ENCODE measurements around the gene NIPAL3.
A peak's percentile ranks its signal among the peaks of the same experiment; 100 is the strongest.

Gene NIPAL3

DNA sequence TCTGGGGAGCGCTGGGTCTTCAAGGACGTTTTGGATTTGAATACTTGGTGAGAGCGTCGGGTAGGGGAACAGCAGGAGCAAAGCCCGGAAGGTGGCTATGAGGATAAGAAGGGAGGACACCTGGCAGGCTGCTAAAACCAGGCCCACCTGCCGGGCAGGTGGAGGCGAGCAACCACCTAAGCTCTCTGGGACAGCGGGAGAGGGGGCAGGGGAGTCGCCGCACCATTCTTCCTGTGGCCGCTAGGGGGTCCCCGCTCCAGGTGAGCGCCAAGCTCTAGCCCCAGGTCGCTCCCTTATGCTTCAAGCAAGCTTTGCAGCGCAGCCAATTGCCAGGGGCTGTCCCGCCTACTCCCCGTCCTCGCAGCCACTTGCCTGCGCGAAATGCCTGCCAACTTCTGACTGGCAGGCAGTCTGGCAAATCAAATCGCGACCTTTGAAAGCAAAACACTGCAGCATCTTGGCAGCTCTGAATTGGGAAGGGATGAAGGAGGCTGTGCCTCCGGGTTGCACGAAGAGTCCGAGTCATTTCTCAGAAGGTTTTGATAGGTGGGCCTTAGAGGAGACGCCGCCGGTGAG lies at the start of gene NIPAL3:
Gene NIPAL3, plus strand, starts transcription at position 469 of the 576 bp plus-strand sequence. CDS start 3,746 bp downstream, outside the sequence.
- peak; percentile 93 for DNase-seq (ENCODE audit: low read depth, low spot score)

DNA sequence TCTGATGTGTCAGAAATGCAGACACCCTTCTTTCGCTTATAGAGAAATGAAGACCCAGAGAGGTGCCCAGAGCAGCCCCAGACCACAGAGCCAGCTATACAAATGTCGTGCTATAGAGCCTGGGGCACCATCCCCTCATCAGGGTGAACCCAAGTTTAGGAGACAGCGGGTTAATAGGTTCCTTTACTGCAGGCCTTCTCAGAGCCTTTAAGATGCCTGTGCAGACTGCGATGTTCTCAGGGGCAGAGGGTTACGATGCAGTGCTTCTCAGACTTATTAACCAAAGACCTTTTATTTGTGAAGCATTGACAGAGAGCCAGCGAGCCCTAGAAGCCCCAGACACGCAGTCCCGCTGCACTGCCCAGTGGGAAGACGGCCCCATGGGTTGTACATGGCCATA lies 48.9 kb upstream of the NIPAL3 start:
- no peak for DNase-seq (ENCODE audit: low read depth, low spot score)

DNA sequence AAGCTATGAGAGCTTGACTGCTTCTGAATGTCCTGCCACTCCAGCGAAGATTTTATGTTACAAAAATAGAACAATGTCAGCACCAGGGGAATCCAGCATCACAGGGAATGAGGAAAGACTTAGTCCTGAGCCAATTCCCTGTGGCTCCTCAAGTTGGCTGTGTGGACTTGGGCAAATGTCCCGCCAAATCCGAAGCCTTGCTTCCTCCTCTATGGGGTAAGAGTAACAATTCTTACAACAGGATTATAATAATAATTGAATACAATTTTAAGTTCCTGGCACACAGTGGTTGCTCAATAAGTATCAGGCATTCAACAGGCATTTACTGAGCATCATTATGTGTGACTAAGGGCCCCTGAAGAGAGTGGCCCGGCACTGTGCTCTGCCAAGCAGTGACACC lies 46.4 kb upstream of the NIPAL3 start:
- no peak for DNase-seq (ENCODE audit: low read depth, low spot score)

DNA sequence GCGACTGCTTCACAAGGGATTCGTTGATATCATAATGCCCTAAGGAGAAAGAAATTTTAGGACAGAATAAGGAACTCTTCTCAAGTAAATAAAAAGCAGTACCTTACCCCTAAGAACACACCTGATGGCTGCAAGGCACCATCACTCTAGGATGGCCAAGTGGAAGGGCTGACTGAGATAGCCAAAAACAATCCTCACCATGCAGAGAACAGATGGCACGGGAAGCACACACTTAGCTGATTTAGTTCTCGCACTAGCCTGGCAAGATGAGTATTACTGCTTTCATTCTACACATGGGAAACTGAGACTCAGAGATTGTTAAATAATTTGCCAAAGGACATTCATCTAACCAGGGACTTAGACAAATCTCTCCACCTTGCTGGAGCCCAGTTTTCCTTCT lies 45.8 kb upstream of the NIPAL3 start:
- DNase-seq (ENCODE audit: low read depth, low spot score) = no peak

DNA sequence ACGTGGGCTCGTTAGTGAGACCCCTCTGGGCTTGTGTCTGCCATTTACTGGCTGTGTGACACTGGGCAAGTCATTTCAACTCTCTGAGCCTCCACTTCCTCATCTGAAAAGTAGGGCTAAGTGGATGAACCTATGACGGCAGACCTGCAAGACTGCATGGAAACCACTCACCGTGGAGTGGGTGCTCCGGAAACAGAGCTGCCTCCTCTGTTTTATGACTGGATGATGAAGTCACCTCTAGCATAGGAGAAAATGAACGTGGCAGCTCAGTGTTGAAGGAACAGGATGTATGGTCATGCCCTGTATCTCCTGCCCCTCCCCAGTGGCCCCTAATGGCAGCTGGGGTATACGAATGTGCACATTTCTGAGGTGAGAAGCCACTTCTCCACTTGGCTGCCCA lies 42.6 kb upstream of the NIPAL3 start:
- DNase-seq (ENCODE audit: low read depth, low spot score) = no peak

DNA sequence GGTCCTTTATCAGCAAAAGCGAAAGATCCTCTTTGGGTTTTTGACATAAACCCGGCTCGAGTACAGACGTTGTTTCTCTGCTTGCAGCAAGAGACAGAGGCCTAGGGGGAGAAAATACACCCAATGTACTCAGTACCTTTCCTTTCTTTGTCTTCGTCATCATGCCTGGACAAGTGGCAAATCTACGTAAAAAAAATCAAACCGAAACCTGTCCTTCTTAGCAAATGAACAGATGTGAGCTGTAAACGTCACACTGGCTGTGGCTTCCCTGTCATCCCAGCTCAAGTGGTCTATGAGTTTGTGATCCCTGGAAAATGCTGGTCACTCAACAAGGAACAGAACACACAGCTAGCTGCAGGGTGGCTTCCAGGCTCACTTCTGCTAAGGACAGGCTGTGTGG lies 41.9 kb upstream of the NIPAL3 start:
- no peak for DNase-seq (ENCODE audit: low read depth, low spot score)

DNA sequence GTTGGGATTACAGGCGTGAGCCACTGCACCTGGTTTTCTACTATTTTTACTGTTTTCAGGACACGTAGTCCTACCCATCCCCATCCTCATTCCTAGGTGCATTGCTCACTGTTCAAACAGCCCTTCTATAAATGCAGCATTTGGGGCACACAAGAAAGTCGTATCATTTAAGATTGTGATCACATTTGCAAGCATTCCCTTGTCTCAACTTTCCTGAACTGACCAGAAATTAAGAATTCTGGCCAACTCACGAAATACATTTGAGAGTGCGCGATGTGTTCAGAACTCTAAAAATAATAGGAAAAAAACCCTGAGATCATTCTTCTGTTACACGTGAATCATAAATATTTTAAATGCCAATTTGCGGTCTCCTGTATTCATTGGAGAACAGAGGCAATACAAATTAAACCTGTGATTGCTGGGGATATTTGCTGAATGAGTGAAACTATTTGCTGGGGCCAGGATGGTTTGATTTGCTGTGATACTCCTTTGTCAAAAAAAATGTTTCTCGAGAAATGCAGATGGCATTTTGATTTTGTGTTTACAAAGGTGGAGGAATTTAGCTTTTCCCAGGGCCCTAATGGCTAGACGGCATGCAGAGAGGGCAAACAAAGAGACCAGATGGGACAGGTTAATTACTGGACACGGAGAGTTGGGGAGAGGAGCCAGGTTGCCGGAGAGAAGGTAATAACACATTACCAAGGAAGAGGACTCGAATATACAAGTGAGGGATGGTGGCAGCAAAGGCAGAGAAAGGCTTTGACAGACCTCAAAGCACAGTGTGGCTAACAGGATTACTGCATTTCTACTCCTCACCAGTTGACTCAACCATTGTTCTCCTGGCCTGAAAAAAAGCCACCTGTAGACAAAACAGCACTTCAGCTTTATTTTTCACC lies 40.5 kb upstream of the NIPAL3 start:
- DNase-seq (ENCODE audit: low read depth, low spot score) = no peak

DNA sequence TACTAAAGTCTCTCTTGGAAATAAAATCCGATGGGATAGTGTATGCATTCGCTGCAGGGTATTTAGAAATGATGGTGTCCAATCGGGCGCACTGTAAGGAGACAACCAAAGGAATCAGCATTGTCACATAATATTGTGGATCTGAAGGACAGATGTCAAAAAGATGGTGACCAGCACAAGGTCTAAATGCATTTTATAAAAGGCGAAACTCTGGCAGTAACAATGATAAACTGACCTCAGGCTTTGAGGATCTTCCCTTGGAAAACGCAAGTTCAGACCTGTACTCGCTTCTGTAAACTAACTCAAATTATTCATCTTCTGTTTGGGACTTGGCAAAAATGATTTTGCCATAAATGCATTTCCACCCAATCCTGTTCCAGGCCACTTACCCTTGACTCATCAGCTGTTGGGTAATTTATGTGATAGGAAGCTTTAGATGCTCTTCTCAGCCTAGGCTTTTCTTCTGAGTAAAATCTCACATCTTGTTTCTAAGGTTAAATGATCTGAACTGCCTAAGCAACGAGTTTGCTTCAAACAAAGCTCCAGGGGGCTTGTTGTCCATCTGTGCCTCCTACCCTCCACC lies 35.8 kb upstream of the NIPAL3 start:
- no peak for DNase-seq (ENCODE audit: low read depth, low spot score)

DNA sequence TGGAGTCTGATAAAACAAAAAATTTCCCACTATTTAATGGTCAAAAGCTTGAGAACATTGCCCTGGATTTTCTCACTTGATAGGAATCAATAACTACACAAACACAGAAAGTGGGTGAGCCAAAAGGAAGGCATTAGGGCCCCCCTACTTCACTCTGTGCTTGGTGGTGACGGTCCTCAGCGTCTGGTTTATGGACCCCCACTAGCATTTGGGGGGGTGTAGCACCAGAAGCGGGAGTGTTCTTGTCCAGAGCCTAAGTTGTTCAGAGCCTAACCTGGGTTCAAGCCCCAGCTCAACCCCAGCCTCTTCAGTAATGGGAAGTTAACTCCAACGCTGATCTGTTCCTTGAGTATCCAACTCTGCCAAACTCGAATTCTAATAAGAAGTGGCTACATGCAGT lies 35.1 kb upstream of the NIPAL3 start:
- DNase-seq (ENCODE audit: low read depth, low spot score) = no peak

DNA sequence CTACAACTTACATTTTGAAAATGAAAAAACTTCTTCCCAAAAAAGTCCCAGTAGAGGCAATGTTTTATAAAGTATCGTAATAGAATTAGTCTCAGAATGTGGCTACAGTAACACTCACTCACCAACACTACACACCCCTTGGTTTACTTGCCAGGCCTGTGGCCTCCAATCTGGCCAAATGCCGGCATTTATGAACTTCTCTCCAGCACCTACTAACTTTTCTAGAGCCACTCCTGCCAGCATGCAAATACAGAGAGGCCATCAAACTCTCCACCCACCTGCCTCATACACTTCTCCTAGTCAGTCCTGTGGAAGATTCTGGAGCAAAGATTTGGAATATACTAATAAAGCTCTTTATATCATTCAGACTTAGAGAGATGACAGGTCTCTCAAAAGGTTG lies 34.3 kb upstream of the NIPAL3 start:
- DNase-seq (ENCODE audit: low read depth, low spot score) = no peak

DNA sequence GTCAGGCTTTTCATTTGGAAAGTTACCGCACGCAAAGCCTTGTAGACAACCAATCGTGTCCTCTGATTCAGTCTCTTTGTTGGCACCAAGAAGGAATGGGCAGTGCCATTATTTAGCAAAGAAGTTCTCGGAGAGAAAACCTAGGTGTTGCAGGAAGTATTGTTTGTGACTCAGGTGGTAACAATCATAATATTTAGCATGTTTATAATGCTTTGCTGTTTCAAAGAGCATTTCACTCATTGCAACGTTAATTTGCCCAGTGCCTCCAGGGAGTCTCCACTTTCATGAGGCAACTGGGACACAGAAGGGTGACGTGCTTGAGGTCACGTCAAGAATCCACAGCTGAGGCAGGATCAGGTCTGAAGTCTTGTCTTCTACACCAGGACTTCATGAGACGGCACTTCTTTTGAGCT lies 33.4 kb upstream of the NIPAL3 start:
- no peak for DNase-seq (ENCODE audit: low read depth, low spot score)

DNA sequence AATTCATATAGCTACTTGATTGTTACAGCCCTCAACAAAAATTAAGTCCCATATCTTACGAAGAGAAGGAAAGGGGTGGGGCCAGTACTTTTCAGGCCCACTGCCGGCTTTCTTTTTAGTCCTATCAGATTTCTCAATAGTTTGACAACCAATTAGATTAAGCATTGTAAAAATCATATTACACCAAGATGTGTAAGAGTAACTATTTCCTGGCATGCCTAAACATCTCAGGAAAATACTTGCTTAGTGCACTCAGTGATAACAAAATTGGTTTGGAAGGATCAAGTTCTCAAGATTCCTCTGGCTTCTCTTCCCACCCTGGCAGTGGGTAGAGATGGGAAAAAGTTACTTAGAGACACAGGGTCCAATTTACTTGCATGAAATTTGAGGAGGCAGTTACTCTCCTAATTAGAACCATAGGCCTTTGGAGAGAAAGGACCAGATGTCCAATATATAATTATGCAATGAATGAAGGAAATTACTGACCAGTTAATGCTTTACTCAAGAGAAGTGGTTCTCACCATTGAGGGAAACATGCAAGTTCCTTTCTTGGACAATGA lies 32.1 kb upstream of the NIPAL3 start:
- no peak for DNase-seq (ENCODE audit: low read depth, low spot score)

DNA sequence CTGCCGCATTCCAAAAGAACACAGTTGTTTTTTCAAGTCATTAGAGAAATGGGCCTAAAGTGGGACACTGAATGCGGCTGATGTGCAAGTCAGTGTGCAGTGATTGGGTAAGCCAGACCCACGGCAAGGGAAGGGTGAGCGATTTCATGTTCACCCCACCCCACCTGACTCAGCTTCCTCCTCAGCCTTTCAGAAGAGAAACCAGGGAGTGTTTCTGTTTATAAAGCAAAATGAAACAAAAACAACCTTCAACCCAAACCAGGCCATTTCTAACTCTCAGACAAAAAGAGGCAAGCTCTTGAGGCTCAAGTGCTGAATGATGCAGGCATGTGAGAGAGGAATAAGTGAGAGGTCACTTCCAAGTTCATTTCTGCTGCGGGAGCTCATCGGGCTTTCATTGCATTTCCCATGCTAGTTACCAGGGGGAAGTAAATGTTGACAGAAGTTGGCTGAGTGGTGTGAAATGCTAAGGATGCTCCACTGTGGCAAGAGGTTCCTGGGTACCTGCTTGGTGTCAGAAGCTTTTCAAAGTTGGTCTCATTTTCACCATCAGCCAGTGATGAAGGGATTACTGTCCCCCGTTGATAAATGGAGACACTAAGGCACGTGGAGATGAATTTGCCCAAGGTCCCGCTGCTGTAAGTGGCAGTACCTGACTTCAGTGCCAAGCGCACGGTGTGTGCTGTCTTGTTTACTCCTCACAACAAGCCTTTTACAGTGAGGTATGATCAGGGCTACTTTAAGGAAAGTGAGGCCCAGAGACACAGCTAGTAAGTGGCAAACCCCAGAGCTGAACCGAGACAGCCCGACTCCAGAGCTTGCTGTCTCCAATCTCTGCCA lies 31.1 kb upstream of the NIPAL3 start:
- DNase-seq (ENCODE audit: low read depth, low spot score) = no peak

DNA sequence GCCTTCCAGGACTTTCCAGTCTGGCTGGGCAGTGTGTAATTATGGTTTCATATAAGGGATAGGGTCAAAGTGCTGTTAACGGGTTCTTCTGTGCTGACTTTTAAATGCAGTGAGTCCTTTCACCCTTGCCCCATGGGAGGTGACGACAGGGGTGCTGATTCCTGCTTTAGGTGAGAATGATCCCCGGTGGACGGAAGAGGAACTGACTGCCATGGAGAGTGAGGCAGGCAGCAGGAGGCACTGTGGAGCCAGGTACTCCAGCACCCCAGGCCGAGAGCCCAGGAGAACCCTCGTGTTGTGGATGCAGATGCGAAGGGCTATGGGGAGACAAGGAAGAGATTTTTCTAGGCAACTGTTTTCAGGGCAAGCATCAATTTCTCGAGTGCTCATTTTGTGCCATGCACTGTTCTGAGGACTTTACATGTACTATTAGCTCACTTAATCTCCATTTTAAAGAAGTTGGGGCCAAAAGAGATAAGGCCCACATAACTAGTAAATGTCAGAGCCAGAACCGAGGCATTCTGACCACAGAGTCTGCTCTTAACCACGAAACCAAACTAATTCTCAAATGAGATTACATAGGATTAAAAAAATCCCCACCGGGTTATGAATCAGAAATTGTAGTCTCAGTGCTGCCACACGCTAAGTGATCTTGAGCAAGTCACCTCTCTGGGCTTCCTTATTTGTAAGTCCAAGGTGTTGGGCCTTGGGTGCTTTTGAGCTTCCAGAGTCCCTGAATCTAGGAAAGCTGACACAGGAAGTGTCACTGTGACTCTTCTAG lies 30.3 kb upstream of the NIPAL3 start:
- no peak for DNase-seq (ENCODE audit: low read depth, low spot score)

DNA sequence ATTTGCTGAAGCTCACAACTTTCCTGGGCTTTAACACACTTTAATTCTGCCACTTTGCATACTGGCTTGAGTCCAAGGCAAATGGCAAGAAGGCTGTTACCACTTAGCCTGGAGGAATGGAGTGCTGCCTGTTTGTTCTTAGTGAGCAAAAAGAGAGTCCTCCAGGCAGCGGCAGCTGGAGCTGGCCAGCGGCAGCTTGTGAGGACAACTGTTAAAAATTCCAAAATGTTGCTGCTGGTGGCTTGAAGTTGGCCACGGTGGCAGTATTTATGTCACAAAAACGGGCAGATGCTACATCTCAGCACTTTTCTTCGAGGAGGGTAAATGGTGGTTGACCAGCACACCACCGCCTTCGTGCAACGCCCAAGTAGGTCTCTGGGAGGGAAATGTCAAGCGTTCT lies 29.4 kb upstream of the NIPAL3 start:
- DNase-seq (ENCODE audit: low read depth, low spot score) = no peak

DNA sequence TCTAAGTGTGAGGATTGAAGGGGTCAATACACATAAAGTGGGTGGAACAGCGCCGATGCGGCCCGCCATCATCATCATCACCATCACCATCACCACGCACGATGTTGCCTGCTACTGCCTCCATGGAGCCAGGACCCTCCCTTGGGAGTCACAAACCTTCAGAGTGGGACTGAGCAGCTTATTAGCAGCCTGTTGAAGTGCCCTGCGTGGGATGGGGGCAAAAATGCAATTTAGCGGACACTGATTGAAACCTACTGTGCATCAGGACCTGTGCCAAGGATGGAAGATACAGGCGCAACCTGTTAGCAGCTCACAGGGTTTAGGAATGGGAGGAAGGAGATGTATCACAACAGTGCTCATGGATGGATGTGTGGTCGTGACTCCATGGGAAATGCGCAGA lies 28.7 kb upstream of the NIPAL3 start:
- no peak for DNase-seq (ENCODE audit: low read depth, low spot score)

DNA sequence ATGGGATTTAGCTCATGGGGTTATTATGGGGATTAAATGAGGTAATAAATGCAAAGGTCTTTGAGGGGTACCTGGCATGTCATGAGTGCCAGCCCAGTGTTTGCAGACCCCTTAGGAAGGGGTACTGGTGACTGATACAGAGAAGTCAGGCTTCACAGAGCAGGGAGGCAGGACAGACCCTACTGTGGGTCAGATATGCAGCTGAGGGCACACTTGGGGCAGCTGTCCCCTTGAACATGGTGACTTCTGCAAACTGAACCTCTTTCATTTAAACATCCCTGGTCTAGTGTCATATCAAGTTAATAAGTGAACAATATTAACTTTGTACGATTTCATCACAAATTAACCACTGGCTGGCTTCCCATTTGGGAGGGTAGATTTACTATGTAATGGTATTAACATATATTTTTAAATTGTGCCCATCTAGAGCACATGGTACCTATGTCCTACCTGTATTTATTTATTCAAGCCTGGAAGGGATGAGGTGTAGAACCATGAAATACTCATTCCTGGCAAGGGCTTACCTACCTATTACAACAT lies 27.9 kb upstream of the NIPAL3 start:
- DNase-seq (ENCODE audit: low read depth, low spot score) = no peak

DNA sequence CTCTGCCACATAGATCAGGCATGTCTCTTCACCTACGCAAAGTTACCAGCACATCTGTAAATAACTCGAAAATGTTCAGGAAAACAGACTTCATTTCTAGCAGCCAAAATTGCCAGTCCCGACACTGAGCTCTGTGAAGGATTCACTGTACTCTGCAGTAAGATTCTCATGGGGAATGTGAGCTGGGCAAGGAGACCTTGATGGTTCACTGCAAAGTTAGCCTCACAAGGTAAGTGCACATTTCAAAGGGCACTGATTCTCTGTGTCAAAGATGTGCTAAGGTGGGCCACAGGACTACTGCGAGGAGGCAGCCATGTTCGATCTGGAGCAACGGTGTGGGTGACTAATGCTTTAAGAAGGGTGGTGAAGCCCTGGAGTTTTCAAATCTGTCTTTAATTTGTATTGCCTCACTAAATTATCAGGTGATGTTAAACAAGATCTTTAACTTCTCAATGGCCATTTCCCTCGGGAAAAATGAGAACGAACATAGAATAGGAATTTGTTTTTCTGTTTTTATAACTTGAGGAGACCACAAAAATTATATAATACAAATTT lies 27.2 kb upstream of the NIPAL3 start:
- no peak for DNase-seq (ENCODE audit: low read depth, low spot score)

DNA sequence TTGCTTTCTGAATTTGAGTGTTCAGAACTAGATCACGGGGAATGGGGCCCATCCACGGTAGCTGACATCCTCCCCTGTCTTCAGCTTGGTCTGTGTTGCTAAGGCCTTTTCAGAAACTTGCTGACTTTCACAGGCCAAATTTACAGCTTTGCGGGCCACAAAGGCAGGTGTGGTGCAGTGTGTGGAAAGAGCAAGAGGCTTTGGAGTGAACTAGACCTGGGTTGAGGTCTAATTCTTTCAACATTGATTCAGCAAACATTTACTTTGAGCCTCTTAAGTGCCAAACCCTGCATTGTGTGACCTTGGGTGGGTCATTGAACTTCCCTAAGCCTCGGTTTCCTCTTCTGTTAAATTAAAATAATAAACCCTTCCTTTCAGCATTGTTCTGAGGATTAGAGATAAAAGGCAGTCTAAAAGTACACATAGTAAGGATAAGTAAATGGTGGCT lies 26.3 kb upstream of the NIPAL3 start:
- DNase-seq (ENCODE audit: low read depth, low spot score) = no peak
